HFFc6 (cell line): ENCODE measurements around the gene RLN3. TPM values are rescaled to one million over a fixed set of nuclear protein-coding genes. Genes with fewer than 3 reads are reported as not detected.
A peak's percentile ranks its signal among the peaks of the same experiment; 100 is the strongest.
"Not testable (repeated sequence)": the region's sequence is repeated elsewhere in the genome, so short reads cannot be mapped to it uniquely, and the experiment has no call there.

Experiments used
- DNase-seq: peaks from one replicate; pipeline ENCODE4 v3.0.0-alpha.2; 2018
- H3K27ac Mint-ChIP-seq: 2 replicates; pipeline ENCODE4 v1.8.0; 2020; ENCODE audit warnings: mild to moderate bottlenecking, mixed read lengths
- H3K27me3 Mint-ChIP-seq: 2 replicates; pipeline ENCODE4 v1.8.0; 2021; ENCODE audit warnings: mild to moderate bottlenecking, moderate library complexity, mixed read lengths; ENCODE audit not compliant: insufficient read depth
- H3K36me3 Mint-ChIP-seq: 2 replicates; pipeline ENCODE4 v1.8.0; 2021; ENCODE audit warnings: low read depth, mixed read lengths
- H3K4me1 Mint-ChIP-seq: 2 replicates; pipeline ENCODE4 v1.8.0; 2020; ENCODE audit warnings: low read depth, mixed read lengths
- H3K4me3 Mint-ChIP-seq: 2 replicates; pipeline ENCODE4 v1.8.0; 2020; ENCODE audit warnings: mild to moderate bottlenecking, moderate library complexity, mixed read lengths
- H3K9me3 Mint-ChIP-seq: 2 replicates; pipeline ENCODE4 v1.8.0; 2020; ENCODE audit warnings: mild to moderate bottlenecking, mixed read lengths
- CTCF ChIP-seq: fragments of 200-600 bp; sonication (generic); IDR thresholded peaks from 2 replicates; pipeline ENCODE4 v1.5.0; 2021; ENCODE audit warnings: antibody characterized with exemption, mild to moderate bottlenecking
- total RNA-seq, 6 experiments: library from RNA; stranded (reverse); fragmentation: NEBNext Ultra II Directional; extraction: Animal tissue kit (Norgen Biotek cat#: 25700); gene quantifications; 2 replicates in 1 of 6; 3 replicates in 5 of 6; pipeline ENCODE4 v1.2.3, GENCODE V29; 2021

The RLN3 gene
- total RNA-seq, 6 experiments from 2014 or later, result not detected

DNA sequence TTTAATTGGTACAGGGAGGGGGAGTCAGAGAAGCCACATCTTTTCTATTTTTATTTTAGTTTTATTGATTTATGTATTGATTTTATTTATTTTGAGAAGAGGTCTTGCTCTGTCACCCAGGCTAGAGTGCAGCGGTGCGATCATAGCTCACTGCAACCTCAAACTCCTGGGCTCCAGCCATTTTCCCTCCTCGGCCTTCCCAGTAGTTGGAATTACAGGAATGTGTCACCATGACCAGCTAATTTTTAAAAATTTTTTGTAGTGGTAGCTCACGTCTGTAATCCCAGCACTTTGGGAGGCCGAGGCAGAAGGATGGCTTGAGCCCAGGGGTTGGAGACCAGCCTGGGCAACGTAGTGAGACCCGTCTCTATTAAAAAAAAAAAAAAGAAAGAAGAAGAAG lies 7.8 kb downstream of the RLN3 start:
- peaks cover 1% of the 10 kb centered on the region for H3K27me3 Mint-ChIP-seq
- H3K36me3 Mint-ChIP-seq, result no peaks in the 10 kb centered on the region
- peak overlapping the region; percentile 54; the same call in 1 of the 2 replicates for H3K27ac Mint-ChIP-seq
- no peak overlapping the region for H3K4me3 Mint-ChIP-seq
- peaks cover 14% of the 10 kb centered on the region for H3K4me1 Mint-ChIP-seq
- peak; percentile 32 for DNase-seq
- H3K9me3 Mint-ChIP-seq, result no peaks in the 10 kb centered on the region
- no peak for TF ChIP-seq CTCF

DNA sequence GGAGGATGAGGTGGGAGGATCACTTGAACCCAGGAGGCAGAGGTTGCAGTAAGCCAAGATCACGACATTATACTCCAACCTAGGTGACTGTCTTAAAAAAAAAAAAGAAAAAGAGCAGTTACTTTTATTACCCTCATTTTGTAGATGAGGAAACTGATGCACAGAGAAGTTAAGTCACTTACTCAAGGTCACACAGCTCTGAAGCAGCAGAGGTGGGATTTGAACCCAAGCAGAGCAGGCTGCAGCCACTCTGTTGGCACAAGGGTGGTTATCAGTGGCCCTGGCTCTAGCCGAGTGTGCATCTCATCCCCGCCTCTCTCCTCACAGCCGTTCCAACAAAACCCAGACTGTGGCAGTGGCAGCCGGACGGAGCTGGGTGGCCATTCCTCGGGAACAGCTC lies 11.2 kb downstream of the RLN3 start:
- Mint-ChIP-seq H3K9me3 (no peaks in the 10 kb centered on the region), H3K4me3 (no peak overlapping the region), H3K36me3 (no peaks in the 10 kb centered on the region), H3K27me3 (peaks cover 1% of the 10 kb centered on the region), H3K4me1 (peaks cover 18% of the 10 kb centered on the region), H3K27ac (no peak overlapping the region)
- no peak for DNase-seq
- TF ChIP-seq CTCF, result no peak

- not testable (repeated sequence) for H3K4me1 Mint-ChIP-seq, H3K9me3 Mint-ChIP-seq, H3K36me3 Mint-ChIP-seq, H3K27me3 Mint-ChIP-seq, H3K4me3 Mint-ChIP-seq
- peak overlapping the region; percentile 93 for H3K27ac Mint-ChIP-seq
- DNase-seq, result peak; percentile 74
- peak; percentile 82 for TF ChIP-seq CTCF
Observed at GRCh38 chr19:14042659-14043608, 15.0 kb downstream of the RLN3 start.

GRCh38 chr19:14047866-14048265 lies 19.9 kb downstream of the RLN3 start:
- H3K27ac Mint-ChIP-seq, H3K27me3 Mint-ChIP-seq, H3K9me3 Mint-ChIP-seq, DNase-seq, H3K4me1 Mint-ChIP-seq, H3K4me3 Mint-ChIP-seq, H3K36me3 Mint-ChIP-seq: not testable (repeated sequence)

DNA sequence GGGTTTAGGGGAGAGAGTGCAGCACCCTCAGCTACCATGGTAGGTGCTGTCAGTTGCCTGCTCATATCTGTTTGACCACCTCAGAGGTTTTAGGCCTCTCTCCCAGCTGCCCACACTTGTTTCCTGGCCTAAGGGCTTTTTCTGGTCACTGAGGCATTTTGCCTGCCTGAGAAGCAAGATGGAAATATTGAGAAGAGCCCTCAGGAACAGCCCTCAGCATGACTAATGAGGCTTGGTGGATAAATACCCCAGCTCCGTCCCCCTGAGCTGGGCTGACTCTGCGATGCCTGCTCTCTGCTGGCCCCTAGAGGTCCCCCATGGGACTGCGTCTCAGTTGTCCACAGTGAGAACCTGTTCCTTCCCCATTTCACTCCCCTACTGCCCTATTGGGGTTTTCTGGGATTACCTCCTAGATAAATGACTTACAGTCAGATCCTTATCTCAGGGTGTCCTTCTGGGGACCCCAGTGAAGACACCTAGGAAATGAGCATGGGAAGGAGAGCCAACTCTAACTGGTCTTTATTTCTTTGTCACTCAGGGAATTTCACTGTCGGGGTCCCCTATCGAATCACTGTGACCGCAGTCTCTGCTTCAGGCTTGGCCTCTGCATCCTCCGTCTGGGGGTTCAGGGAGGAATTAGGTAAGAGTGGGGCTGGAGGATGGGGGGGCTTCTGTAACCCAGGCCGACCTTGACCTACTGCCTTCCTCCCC lies 20.6 kb downstream of the RLN3 start:
- Mint-ChIP-seq H3K27me3 (no peaks in the 10 kb centered on the region), H3K4me3 (no peak overlapping the region), H3K27ac (no peak overlapping the region), H3K36me3 (peaks cover 5% of the 10 kb centered on the region; the same call in 1 of the 2 replicates), H3K9me3 (no peaks in the 10 kb centered on the region), H3K4me1 (no peaks in the 10 kb centered on the region)
- TF ChIP-seq CTCF, result peak; percentile 87
- DNase-seq, result peak; percentile 11

- Mint-ChIP-seq H3K4me3 (no peak overlapping the region), H3K27ac (no peak overlapping the region), H3K4me1 (no peaks in the 10 kb centered on the region), H3K9me3 (no peaks in the 10 kb centered on the region), H3K27me3 (no peaks in the 10 kb centered on the region; the same call in 1 of the 2 replicates), H3K36me3 (peaks cover 5% of the 10 kb centered on the region; the same call in 1 of the 2 replicates)
- no peak for TF ChIP-seq CTCF
- DNase-seq, result no peak
Observed at GRCh38 chr19:14050512-14050911, 22.6 kb downstream of the RLN3 start.
